GM04503 (cell line): ENCODE data around the gene ATP6AP1.
"Not testable (repeated sequence)": the region's sequence is repeated elsewhere in the genome, so short reads cannot be mapped to it uniquely, and the experiment has no call there.

Experiments used
- DNase-seq: peaks from one replicate; pipeline ENCODE4 v3.0.0-alpha.2; 2012; ENCODE audit warnings: low read depth

The ATP6AP1 gene

GRCh38 chrX:154428176-154429171 is at the start of gene ATP6AP1:
ATP6AP1 (plus strand) TSS chrX:154428677; CDS start chrX:154428693, 16 bp downstream.
- peak; percentile 64 for DNase-seq

DNA sequence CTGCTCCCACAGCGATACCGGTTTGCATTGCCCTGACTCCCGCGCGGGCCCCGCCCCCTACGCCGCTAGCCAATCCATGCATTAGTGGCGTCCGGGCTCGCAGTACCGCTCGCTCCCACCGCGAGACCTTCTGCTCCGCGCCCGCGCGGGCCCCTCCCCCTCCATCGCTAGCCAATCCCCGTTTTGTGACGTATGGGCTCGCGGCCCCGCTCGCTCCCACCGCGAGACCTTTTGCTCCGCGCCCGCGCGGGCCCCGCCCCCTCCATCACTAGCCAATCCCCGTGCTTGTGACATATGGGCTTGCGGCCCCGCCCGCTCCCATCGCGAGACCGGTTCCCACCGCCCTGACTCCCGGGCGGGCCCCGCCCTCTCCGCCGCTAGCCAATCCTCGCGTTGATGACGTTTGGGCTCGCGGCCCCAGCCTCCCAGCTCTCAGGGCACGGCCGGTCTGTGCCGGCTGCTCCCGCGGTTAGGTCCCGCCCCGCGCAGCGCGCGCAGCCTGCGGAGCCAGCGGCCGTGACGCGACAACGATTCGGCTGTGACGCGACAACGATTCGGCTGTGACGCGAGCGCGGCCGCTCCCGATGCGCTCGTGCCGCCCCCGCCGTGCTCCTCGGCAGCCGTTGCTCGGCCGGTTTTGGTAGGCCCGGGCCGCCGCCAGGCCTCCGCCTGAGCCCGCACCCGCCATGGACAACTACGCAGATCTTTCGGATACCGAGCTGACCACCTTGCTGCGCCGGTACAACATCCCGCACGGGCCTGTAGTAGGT is 49.5 kb upstream of the ATP6AP1 start, which contains the start of gene EMD:
Gene EMD, plus strand, starts transcription at position 497 of the 770 bp plus-strand sequence. Its CDS starts 190 bp downstream, at position 687.
- DNase-seq = peak; percentile 74

DNA sequence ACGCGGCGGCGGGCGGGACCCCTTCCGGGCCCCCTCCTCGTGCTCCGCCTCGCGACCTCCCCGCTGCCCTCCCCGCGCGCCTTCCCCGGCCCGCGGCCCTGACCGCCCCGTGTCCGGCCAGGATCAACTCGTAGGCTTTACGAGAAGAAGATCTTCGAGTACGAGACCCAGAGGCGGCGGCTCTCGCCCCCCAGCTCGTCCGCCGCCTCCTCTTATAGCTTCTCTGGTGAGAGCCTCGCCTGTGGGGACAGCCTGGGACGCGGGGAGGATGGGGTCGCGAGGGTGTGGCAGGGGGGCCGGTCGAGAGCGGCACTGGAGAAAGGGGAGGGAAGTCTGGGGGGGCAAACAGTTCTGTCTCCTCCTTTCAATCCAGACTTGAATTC is 48.9 kb upstream of the ATP6AP1 start:
- no peak for DNase-seq

DNA sequence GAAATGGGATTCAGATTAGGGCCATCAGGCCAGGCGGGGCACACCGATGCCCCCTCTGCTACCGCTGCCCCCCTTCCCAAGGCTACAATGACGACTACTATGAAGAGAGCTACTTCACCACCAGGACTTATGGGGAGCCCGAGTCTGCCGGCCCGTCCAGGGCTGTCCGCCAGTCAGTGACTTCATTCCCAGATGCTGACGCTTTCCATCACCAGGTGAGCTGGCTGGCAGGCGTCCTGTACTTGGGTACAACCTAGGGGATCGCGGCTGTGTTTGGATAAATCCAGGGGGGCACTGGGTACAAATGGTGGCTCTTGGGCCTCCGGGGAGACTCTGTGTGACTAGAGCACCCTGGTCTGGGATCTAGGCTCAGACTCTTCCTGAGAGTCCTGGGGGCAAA is 48.3 kb upstream of the ATP6AP1 start:
- no peak for DNase-seq

DNA sequence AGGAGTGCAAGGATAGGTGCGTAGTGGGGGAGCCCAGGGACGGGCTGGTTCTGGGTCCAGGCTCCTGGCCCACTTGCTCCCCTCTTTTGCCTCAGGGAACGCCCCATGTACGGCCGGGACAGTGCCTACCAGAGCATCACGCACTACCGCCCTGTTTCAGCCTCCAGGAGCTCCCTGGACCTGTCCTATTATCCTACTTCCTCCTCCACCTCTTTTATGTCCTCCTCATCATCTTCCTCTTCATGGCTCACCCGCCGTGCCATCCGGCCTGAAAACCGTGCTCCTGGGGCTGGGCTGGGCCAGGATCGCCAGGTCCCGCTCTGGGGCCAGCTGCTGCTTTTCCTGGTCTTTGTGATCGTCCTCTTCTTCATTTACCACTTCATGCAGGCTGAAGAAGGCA is 47.7 kb upstream of the ATP6AP1 start:
- no peak for DNase-seq

GRCh38 chrX:154381271-154381670 is 47.2 kb upstream of the ATP6AP1 start:
- DNase-seq = no peak

DNA sequence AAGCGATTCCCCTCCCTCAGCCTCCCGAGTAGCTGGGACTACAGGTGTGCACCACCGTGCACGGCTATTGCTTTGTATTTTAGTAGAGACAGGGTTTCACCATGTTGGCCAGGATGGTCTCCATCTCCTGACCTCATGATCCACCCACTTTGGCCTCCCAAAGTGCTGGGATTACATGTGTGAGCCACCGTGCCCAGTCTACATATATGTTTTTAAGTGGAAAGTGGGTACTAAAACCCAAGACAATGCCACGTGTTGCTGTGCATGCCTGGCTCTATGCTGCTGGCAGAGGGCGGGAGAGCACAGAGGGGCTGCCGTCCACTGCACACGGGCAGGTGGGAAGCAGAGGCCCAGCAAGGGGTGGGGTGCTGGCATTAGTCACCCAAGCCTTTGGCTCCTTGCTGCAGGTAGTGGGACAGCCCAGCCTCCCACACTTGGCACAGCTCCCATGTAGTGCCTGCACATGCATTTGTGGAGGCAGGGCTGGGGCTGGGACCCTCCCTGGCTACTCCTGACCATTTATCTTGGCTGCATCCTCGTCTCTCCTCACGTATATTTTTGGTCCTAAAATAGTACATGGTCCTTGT is 45.9 kb upstream of the ATP6AP1 start:
- DNase-seq = no peak

GRCh38 chrX:154383359-154384283 is 44.9 kb upstream of the ATP6AP1 start:
- no peak for DNase-seq

DNA sequence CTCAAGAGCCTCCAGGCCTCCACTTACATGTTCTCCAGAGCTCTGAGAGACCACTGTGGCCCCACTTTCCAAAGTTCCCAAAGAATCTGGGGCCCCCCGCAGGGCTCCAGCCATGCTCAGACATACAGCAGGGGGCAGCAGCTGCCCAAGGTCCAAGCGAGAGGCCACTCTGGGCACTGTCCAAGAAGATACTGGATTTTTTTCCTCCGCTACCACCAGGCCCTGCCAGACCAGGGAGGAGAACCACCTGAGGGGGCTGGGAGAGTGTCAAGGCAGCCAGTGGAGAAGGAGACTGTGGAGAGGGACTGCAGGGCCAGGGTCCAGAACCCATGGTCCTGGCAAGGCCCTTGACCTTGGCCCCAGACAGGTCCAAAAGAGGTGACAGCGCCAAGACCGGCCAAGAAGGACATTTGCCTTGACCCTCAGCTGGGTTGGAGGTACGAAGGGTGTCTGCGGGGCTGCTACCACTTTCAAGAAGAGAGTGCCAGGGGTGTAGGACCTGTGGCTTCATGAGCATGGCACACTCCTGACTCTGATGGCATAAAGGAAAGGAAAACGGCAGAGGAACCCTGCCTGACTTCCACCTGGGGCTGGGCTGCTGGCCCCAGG is 44.1 kb upstream of the ATP6AP1 start:
- no peak for DNase-seq

GRCh38 chrX:154388094-154388493 is 40.4 kb upstream of the ATP6AP1 start:
- not testable (repeated sequence) for DNase-seq

DNA sequence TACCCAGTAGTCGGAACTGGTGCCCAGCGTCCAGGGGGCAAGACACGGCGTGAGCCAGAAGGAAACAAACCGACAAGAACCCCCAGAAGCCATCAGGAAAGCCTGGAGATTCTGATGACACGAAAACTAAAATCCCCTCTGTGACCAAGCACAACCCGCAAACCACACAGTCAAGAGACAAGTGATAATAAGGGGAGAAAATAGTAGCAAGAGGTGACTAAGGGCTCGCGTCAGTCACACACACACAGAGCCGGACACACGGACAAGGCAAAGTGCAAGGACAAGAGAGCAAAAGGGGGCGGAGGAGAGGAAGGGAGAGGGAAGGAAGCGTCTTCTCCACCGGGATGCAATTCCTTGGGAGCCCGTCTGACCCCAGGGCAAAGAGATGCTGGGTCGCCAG is 39.8 kb upstream of the ATP6AP1 start:
- not testable (repeated sequence) for DNase-seq

DNA sequence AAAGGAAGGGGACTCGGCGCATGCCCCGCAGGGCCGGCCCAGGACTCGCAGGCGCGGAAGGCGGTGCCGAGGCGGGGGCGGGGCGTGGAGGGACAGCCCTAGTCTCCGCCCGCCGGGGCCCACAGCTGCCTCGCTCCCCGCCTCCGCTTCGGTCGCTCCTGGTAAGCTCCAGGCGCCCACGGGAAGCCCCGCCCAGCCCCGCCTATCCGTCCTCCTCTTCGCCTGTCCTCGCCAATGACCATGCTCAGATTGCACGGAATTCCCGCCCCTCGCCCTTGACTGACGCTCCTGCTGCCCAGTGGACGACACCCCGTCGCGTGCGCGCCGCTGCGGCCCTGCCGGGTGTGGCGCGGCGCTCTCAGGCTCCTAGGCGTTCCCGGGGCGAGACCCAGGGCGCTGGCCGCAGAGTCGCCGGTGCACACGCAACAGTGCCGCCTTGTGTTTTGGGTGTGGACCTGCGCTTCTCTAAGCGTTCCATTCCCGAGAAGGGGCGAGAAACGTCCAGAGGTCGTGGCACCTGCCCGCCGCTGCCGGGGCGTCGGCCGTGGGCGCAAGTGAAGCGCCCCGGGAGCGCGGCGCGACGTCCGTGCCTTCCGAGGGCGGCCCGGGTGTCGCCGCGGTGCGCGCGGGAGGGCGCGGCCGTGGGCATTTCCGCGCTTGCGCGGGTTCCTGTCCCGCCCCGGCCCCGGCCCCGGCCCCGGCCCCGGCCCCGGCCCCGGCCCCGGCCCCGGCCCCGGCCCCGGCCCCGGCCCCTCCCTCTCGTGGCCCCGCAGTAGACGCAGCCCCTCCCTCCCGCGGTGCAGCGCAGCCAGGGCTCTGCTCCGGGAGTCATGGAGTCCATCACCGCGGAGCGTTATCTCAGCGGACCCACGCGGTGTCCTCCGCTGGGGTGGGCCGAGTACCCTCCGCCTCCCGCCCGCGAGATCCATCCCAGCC is 38.4 kb upstream of the ATP6AP1 start:
- not testable (repeated sequence) for DNase-seq

GRCh38 chrX:154396363-154396762 is 32.1 kb upstream of the ATP6AP1 start:
- not testable (repeated sequence) for DNase-seq

DNA sequence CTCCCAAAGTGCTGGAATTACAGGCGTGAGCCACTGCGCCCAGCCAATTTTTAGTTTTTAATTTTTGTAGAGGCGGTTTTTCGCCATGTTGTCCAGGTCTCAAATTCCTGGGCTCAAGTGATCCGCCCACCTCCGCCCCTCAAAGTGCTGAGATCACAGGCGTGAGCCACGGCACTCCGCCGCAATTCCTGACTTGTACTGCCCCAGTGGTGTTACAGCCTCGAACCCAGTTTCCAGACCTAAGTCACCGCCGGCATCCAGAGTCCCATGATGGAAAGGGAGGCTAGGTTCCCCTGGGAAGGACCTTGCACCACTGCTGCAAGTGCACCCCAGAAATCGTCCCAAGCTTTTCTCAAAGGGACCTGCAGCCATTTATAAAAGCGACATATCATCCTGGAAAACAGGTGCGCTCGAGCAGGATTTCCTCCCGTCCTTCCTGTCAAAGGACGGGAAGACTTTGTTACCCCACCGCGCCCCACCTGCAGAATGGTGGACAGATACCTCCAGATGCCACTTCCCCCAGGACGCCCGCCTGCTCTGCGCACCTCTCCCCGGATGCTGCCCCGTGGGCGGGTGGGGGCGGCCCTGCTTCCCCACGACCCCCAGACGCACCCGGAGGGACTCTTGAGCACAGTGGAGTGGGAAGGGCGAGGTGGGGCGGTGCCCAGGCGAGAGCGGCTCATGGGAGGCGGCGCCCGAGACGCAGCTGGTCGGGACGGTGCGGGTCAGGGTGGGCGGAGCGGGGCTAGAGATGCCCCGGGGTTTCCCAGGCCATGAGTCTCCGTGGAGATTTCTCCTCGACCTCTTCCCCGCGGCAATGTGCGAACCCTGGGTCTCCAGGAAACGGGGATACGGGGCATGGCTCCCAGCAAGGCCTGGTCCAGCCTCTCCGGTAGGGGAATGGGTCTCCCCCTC is 31.2 kb upstream of the ATP6AP1 start:
- no peak for DNase-seq

DNA sequence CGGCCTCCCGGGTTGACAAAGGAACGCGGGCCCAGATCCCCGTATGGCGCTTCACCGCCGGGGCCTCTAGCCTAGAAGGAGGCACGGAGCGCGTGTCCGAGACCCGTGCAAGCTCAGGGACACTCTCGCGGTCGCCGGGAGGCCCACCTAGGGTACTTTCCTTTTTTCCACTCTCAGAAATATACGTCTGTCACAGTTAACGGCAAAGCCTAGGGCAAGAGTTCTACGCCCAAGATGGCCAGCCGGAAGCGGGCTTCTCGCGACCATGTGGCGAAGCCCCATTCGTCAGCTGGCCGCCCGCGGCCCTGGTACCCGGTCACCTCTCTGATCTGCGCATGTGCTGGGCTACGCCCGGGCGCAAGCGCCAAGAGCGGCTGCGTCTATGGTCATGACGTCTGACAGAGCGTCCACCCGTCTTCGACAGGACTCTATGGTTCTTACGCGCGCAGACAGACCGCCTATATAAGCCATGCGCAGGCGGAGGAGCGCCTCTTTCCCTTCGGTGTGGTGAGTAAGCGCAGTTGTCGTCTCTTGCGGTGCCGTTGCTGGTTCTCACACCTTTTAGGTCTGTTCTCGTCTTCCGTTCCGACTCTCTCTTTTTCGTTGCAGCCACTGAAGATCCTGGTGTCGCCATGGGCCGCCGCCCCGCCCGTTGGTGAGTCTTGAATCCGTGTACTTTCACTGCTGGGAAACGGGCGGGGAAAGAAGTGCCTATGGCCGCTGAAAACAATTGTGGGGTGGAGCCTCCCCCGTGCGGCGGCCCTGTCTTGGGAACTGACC is 30.4 kb upstream of the ATP6AP1 start, which contains the start of gene RPL10:
Gene RPL10, plus strand, starts transcription at position 490 of the 780 bp plus-strand sequence. Its CDS starts 143 bp downstream, at position 633.
- peak; percentile 79 for DNase-seq

DNA sequence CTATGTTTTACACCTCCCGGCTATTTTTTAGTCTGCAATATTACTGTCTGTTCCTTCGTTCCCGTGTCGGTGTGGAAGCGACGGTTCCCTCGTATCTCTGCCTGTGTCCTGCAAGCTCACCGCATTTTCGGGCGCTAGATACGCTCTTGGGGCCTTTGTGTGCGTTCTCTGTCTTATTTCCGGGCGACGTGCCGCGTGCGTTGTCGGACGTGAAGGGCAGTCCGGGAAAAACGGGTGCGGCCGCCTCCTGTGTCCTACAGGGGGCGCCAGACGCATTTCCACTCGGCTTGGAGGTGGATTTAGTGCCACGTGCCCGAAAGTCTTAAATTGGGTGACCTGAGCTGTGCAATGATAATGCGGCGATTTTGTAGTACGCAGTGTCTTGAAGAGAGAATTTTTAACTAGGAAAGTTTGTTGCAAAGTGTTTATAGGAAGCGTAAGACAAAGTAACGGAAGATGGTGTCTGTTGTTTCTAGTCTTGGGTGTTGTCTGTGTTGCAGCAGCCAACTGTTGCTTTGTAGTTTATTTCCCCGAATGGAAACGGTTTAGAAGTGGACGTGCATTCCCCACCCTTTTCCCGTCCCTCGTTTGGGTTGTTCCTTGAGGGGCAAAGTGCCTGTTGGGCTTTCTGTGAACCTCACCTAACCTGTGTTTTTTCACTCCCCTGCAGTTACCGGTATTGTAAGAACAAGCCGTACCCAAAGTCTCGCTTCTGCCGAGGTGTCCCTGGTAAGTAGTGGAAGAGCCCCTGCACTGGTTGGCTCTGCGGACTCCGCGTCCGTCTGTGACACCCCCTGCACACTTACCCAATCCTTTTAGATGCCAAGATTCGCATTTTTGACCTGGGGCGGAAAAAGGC is 29.6 kb upstream of the ATP6AP1 start:
- DNase-seq = no peak
